HG03521 (cell line): ENCODE results near the gene COLEC11.

ENCODE experiments used
- ATAC-seq: cut with Tn5 transposase; IDR thresholded peaks from one replicate; pipeline ENCODE4 v1.9.1; 2021; ENCODE audit warnings: mild to moderate bottlenecking, moderate library complexity; ENCODE audit not compliant: unreplicated experiment

COLEC11 gene

GRCh38 chr2:3636586-3637310 is 41.8 kb downstream of the COLEC11 start:
- no peak for ATAC-seq

GRCh38 chr2:3637311-3637675 is 42.4 kb downstream of the COLEC11 start:
- no peak for ATAC-seq

GRCh38 chr2:3637692-3638455 is 43.0 kb downstream of the COLEC11 start:
- ATAC-seq = no peak

GRCh38 chr2:3638456-3638810 is 43.5 kb downstream of the COLEC11 start:
- no peak for ATAC-seq

- ATAC-seq = no peak
These were observed 44.2 kb downstream of the COLEC11 start for GRCh38 chr2:3639015-3639630.

- no peak for ATAC-seq
These were observed 44.7 kb downstream of the COLEC11 start for GRCh38 chr2:3639653-3640052.

- no peak for ATAC-seq
These were observed 46.3 kb downstream of the COLEC11 start for GRCh38 chr2:3641181-3641580.

- ATAC-seq = no peak
These were observed 47.0 kb downstream of the COLEC11 start for GRCh38 chr2:3641841-3642421.

- ATAC-seq = no peak
These were observed 47.8 kb downstream of the COLEC11 start for GRCh38 chr2:3642521-3643215.

- ATAC-seq = no peak
These were observed 48.7 kb downstream of the COLEC11 start for GRCh38 chr2:3643371-3644245.

GRCh38 chr2:3644246-3644525 is 49.3 kb downstream of the COLEC11 start:
- no peak for ATAC-seq

GRCh38 chr2:3644891-3645605 is 50.1 kb downstream of the COLEC11 start:
- ATAC-seq = no peak

- no peak for ATAC-seq
These were observed 51.0 kb downstream of the COLEC11 start for GRCh38 chr2:3645745-3646389.

- ATAC-seq = no peak
These were observed 51.5 kb downstream of the COLEC11 start for GRCh38 chr2:3646446-3646845.

- no peak for ATAC-seq
These were observed 52.3 kb downstream of the COLEC11 start for GRCh38 chr2:3647246-3647645.

GRCh38 chr2:3647831-3648651 is 53.1 kb downstream of the COLEC11 start:
- ATAC-seq = no peak

- no peak for ATAC-seq
These were observed 53.8 kb downstream of the COLEC11 start for GRCh38 chr2:3648652-3649177.

GRCh38 chr2:3649581-3649980 is 54.7 kb downstream of the COLEC11 start:
- no peak for ATAC-seq
